Endothelial cell of umbilical vein (primary cell): ENCODE data around the gene SLC19A1. TPM values are rescaled to one million over a fixed set of nuclear protein-coding genes. Genes with fewer than 3 reads are reported as not detected.

ENCODE experiments used
- BruUV-seq: library from RNA; stranded (reverse); fragments of 400-500 nt; replicated peaks from 2 replicates; lab custom pipeline; 2021; lab: Mats Ljungman, UMichigan
- CTCF ChIA-PET: fragments of 300-600, 350-600 bp; sonication (Branson Sonifier 250); formaldehyde crosslinking; loops from one replicate; lab custom pipeline; 2021; ENCODE audit warnings: antibody characterized with exemption, inconsistent platforms; lab: Charles Lee
- POLR2A ChIA-PET: fragments of 300-600, 350-600 bp; sonication (Branson Sonifier 250); formaldehyde crosslinking; loops from one replicate; lab custom pipeline; 2021; ENCODE audit warnings: antibody characterized with exemption, inconsistent platforms; lab: Charles Lee
- DNase-seq: peaks from one replicate; pipeline ENCODE4 v3.0.0-alpha.2; 2011; ENCODE audit warnings: low read depth, low spot score
- FAIRE-seq: peaks from 2 replicates; lab custom pipeline; 2011; peaks lifted over from hg19 to GRCh38; lab: Jason Lieb, UNC
- H2AFZ ChIP-seq: 2 replicates; pipeline ENCODE4 v1.6.0; 2012; ENCODE audit warnings: low read depth, low read length, control low read depth, inconsistent platforms
- H3K27ac ChIP-seq: 2 replicates; pipeline ENCODE4 v1.5.1; 2011; ENCODE audit warnings: low read depth, mild to moderate bottlenecking, control low read depth, low read length, moderate library complexity; ENCODE audit not compliant: insufficient read depth
- H3K27me3 ChIP-seq, 2 experiments: 2 replicates each; pipeline versions ENCODE4 v1.6.0 to v1.6.1; 2011; ENCODE audit warnings: low read length in 2 of 2, mixed read lengths in 1 of 2; ENCODE audit not compliant: control insufficient read depth in 2 of 2, insufficient read depth in 2 of 2
- H3K36me3 ChIP-seq, 2 experiments: 2 replicates in 1 of 2; 3 replicates in 1 of 2; pipeline ENCODE4 v1.5.1; 2011; ENCODE audit warnings: low read length in 2 of 2, mild to moderate bottlenecking in 1 of 2, moderate library complexity in 1 of 2; ENCODE audit not compliant: control insufficient read depth in 2 of 2, insufficient read depth in 2 of 2; ENCODE audit errors: extremely low read depth in 1 of 2
- H3K4me1 ChIP-seq: 3 replicates; pipeline ENCODE4 v1.5.1; 2011; ENCODE audit warnings: mild to moderate bottlenecking, low read length; ENCODE audit not compliant: control insufficient read depth, insufficient read depth; ENCODE audit errors: extremely low read depth
- H3K4me2 ChIP-seq: 2 replicates; pipeline ENCODE4 v1.6.1; 2011; ENCODE audit warnings: low read length, control low read depth, mixed read lengths; ENCODE audit not compliant: insufficient read depth
- H3K4me3 ChIP-seq, 3 experiments: fragments of 200-600 bp in 1 of 3; sonication (generic), shearing (Covaris generic) in 1 of 3; replicated peaks in 1 of 3; 2 replicates each; pipeline ENCODE4 v1.5.1; 2011 to 2016; ENCODE audit warnings: control low read depth in 3 of 3, low read length in 3 of 3, mild to moderate bottlenecking in 2 of 3, inconsistent platforms in 1 of 3, low read depth in 1 of 3, moderate library complexity in 1 of 3; ENCODE audit not compliant: insufficient read depth in 1 of 3
- H3K79me2 ChIP-seq: 2 replicates; pipeline ENCODE4 v1.6.0; 2012; ENCODE audit warnings: low read length, inconsistent platforms; ENCODE audit not compliant: control insufficient read depth, insufficient read depth
- H3K9ac ChIP-seq: replicated peaks from 2 replicates; pipeline ENCODE3; 2011; ENCODE audit warnings: low read length, control low read depth; ENCODE audit not compliant: insufficient read depth; ENCODE audit errors: extremely low read depth
- H3K9me1 ChIP-seq: replicated peaks from 3 replicates; pipeline ENCODE4 v1.6.0; 2011; ENCODE audit warnings: mild to moderate bottlenecking, low read length; ENCODE audit not compliant: control insufficient read depth, insufficient read depth; ENCODE audit errors: extremely low read depth
- H3K9me3 ChIP-seq: replicated peaks from 2 replicates; pipeline ENCODE4 v1.5.1; 2012; ENCODE audit warnings: low read length, inconsistent platforms; ENCODE audit not compliant: control insufficient read depth, insufficient read depth
- H4K20me1 ChIP-seq: replicated peaks from 2 replicates; pipeline ENCODE3; 2011; ENCODE audit warnings: mild to moderate bottlenecking, low read length; ENCODE audit not compliant: control insufficient read depth, insufficient read depth; ENCODE audit errors: extremely low read depth
- EZH2 ChIP-seq: IDR thresholded peaks from 2 replicates; pipeline ENCODE4 v1.6.1; 2012; ENCODE audit warnings: borderline replicate concordance, low read depth, mild to moderate bottlenecking, moderate library complexity, low read length, inconsistent platforms; ENCODE audit not compliant: severe bottlenecking
- FOS ChIP-seq: IDR thresholded peaks from 2 replicates; pipeline ENCODE4 v1.6.1; 2011; ENCODE audit warnings: mild to moderate bottlenecking, low read length, moderate library complexity, borderline replicate concordance; ENCODE audit not compliant: insufficient read depth
- GATA2 ChIP-seq: IDR thresholded peaks from 2 replicates; pipeline ENCODE4 v1.7.0; 2011; ENCODE audit warnings: low read depth, mild to moderate bottlenecking, moderate library complexity, mixed read lengths, low read length; ENCODE audit not compliant: insufficient read length, insufficient read depth
- JUN ChIP-seq: IDR thresholded peaks from 2 replicates; pipeline ENCODE4 v1.6.1; 2011; ENCODE audit warnings: borderline replicate concordance, low read depth; ENCODE audit not compliant: insufficient read length, insufficient read depth
- MYC ChIP-seq: IDR thresholded peaks from one replicate; pipeline ENCODE4 v1.6.1; 2011; ENCODE audit warnings: mild to moderate bottlenecking, low read depth, low read length
- POLR2A ChIP-seq: IDR thresholded peaks from 2 replicates; pipeline ENCODE4 v1.6.1; 2012; ENCODE audit warnings: low read depth, mild to moderate bottlenecking, control low read depth, low read length
- POLR2AphosphoS5 ChIP-seq: IDR thresholded peaks from 2 replicates; pipeline ENCODE4 v1.6.1; 2012; ENCODE audit warnings: low read depth, mild to moderate bottlenecking, control low read depth, low read length, moderate library complexity; ENCODE audit not compliant: insufficient read depth
- dilution Hi-C: fragments of 300-500 bp; cut with MboI; formaldehyde crosslinking; loops from one replicate; pipeline ENCODE4 v1.15.0; 2019; ENCODE audit warnings: low sequenced_read_pairs; ENCODE audit not compliant: extremely low pct_ligation_motif_present
- intact Hi-C: fragments of 100-400 bp; cut with micrococcal nuclease; formaldehyde crosslinking; loops from one replicate; pipeline ENCODE4 v1.10.0; 2022
- polyA plus RNA-seq, 4 experiments: library from polyadenylated mRNA; depleted of rRNA in 3 of 4; stranded (reverse) in 3 of 4; unstranded in 1 of 4; fragments of >200 nt; gene quantifications; 2 replicates each; pipeline versions ENCODE4 v1.2.1 to v1.2.3, GENCODE V29; 2011 to 2012; ENCODE audit warnings: missing spikeins in 1 of 4
- total RNA-seq: library from RNA; stranded (reverse); gene quantifications from 2 replicates; pipeline ENCODE4 v1.2.3, GENCODE V29; 2021
- TF ChIP-seq, protein P1 (sequence below): IDR thresholded peaks from 2 replicates; pipeline ENCODE4 v1.6.1; 2011; ENCODE audit not compliant: insufficient read depth, insufficient read length
- TF ChIP-seq, protein P2 (sequence below), 2 donors: IDR thresholded peaks; 1 replicate in 1 of 2; 2 replicates in 1 of 2; pipeline ENCODE4 v1.5.1; 2011; ENCODE audit warnings: low read length in 2 of 2, mild to moderate bottlenecking in 2 of 2, moderate library complexity in 2 of 2, control low read depth in 1 of 2, inconsistent platforms in 1 of 2, low read depth in 1 of 2; ENCODE audit not compliant: insufficient read depth in 1 of 2; ENCODE audit errors: extremely low read depth in 1 of 2

Gene SLC19A1
- total and polyA plus RNA-seq, 2 donors (not counting 3 experiments of a cell fraction or from before 2014, with no cell fraction given) = 36.3 to 54.6 TPM

DNA sequence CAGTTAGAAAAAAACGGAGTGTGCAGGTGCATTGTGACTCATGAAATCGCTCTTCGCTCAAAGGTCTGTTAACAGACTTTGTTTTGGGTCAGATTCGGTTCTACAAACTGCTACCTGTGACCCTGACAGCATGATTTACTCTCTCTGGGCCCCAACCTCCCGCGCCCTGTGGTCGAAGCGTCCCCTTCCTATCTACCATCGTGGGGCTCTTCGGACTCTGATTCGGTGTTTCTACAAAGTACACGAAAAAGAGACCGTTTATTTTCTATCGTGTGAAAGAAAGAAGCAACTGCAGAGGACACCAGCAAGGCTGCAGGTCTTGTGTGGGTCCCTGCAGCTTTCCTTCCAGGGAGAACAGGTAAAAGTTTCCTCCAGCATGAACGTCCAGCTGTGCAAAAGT, 29.4 kb upstream of the SLC19A1 start:
- Histone ChIP-seq H2AFZ (no peak overlapping the region), H3K27ac (no peak overlapping the region), H3K36me3 (no peaks in the 10 kb centered on the region), H3K9me3 (no peaks in the 10 kb centered on the region), H3K4me2 (no peak overlapping the region), H4K20me1 (no peaks in the 10 kb centered on the region), H3K4me3 (no peak overlapping the region), H3K27me3 (peaks cover 3 to 8% of the 10 kb centered on the region in 2 experiments), H3K9me1 (no peaks in the 10 kb centered on the region), H3K4me1 (no peaks in the 10 kb centered on the region), H3K9ac (no peak overlapping the region), H3K79me2 (no peaks in the 10 kb centered on the region)
- CTCF ChIA-PET = interaction anchor here (0.7 to 1.9 kb wide), 2 partner anchors 15 to 16 kb away, joined by 3 to 15 read pairs; no protein-coding TSS in a partner anchor
- DNase-seq = no peak
- BruUV-seq = no TSS peak
- POLR2A ChIA-PET = no interaction called here
- no peak for FAIRE-seq
- dilution Hi-C loops (no loop called here), intact Hi-C loops (no loop called here)
- TF ChIP-seq FOS = no peak
- TF ChIP-seq MYC = no peak
- no peak for TF ChIP-seq POLR2A
- no peak for TF ChIP-seq POLR2AphosphoS5

DNA sequence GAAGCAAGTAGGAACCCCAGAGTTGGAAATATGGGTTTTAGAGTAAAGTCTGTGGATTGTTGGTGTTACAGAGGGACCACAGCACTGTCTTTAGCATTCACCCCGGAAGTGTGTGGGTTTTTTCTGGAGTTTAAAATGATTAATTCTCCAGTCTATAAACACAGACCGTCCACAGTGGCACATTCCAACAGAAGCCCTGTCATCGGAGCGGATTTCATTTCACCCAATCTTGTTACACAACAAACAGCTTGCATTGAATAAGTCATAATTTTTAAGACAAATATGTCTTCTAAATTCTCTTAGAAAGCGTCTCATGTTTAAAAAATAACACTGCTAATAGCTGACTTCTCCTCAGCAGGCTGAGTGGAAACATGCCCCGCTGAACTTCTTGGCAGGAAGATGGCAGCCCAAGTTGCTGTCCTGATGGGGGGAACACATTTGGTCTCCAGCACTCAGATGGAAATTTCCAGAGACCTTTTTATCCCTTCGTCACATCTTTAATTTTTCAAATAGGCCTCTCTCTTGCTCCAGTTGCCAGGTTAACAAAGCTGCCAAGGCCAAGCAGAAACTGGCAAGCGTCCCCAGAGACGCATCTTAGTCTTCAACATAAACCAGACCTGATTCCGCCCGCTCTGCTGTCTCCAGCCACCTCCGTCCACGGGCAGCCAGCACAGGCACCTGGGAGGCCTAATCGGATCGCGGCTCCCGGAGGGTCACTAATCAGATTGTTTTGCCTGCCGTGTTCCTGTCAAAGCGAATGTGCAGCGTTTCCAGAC, 28.8 kb upstream of the SLC19A1 start:
- BruUV-seq = no TSS peak
- CTCF ChIA-PET = interaction anchor here (0.7 kb wide), 1 partner anchor 15 kb away, joined by 3 read pairs; no protein-coding TSS in a partner anchor
- POLR2A ChIA-PET = no interaction called here

More for the DNA sequence above, 28.8 kb upstream of the SLC19A1 start:
- H3K36me3 ChIP-seq = no peaks in the 10 kb centered on the region
- H3K4me2 ChIP-seq = no peak overlapping the region
- dilution Hi-C loops = no loop called here
- no peaks in the 10 kb centered on the region for H4K20me1 ChIP-seq
- no peaks in the 10 kb centered on the region for H3K9me3 ChIP-seq
- H2AFZ ChIP-seq = no peak overlapping the region
- no peak overlapping the region for H3K9ac ChIP-seq
- no peaks in the 10 kb centered on the region for H3K9me1 ChIP-seq
- H3K27me3 ChIP-seq = peaks cover 3 to 13% of the 10 kb centered on the region in 2 experiments
- H3K79me2 ChIP-seq = no peaks in the 10 kb centered on the region
- intact Hi-C loops = no loop called here
- DNase-seq = no peak
- no peaks in the 10 kb centered on the region for H3K4me1 ChIP-seq
- H3K27ac ChIP-seq = no peak overlapping the region
- H3K4me3 ChIP-seq = no peak overlapping the region
- TF ChIP-seq JUN = no peak
- TF ChIP-seq FOS = no peak
- no peak for TF ChIP-seq GATA2
- TF ChIP-seq, protein P1, sequence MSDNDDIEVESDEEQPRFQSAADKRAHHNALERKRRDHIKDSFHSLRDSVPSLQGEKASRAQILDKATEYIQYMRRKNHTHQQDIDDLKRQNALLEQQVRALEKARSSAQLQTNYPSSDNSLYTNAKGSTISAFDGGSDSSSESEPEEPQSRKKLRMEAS = no peak
- no peak for TF ChIP-seq POLR2AphosphoS5
- TF ChIP-seq EZH2 = no peak
- TF ChIP-seq MYC = no peak
- TF ChIP-seq, protein P2, sequence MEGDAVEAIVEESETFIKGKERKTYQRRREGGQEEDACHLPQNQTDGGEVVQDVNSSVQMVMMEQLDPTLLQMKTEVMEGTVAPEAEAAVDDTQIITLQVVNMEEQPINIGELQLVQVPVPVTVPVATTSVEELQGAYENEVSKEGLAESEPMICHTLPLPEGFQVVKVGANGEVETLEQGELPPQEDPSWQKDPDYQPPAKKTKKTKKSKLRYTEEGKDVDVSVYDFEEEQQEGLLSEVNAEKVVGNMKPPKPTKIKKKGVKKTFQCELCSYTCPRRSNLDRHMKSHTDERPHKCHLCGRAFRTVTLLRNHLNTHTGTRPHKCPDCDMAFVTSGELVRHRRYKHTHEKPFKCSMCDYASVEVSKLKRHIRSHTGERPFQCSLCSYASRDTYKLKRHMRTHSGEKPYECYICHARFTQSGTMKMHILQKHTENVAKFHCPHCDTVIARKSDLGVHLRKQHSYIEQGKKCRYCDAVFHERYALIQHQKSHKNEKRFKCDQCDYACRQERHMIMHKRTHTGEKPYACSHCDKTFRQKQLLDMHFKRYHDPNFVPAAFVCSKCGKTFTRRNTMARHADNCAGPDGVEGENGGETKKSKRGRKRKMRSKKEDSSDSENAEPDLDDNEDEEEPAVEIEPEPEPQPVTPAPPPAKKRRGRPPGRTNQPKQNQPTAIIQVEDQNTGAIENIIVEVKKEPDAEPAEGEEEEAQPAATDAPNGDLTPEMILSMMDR (IDR thresholded peaks at IDR 0.05; ENCODE audit: extremely low read depth in 1 of 2, insufficient read depth in 1 of 2, low read depth in 1 of 2, low read length in 2 of 2) = no peak
- no peak for TF ChIP-seq POLR2A
- no peak for FAIRE-seq
